GM18873 (cell line): ENCODE measurements around the gene AUTS2.

Experiments used
- ATAC-seq: cut with Tn5 transposase; IDR thresholded peaks from one replicate; pipeline ENCODE4 v1.9.1; 2021; ENCODE audit warnings: mild to moderate bottlenecking, moderate library complexity, moderate number of reproducible peaks; ENCODE audit not compliant: unreplicated experiment, low FRiP score

The AUTS2 gene

DNA sequence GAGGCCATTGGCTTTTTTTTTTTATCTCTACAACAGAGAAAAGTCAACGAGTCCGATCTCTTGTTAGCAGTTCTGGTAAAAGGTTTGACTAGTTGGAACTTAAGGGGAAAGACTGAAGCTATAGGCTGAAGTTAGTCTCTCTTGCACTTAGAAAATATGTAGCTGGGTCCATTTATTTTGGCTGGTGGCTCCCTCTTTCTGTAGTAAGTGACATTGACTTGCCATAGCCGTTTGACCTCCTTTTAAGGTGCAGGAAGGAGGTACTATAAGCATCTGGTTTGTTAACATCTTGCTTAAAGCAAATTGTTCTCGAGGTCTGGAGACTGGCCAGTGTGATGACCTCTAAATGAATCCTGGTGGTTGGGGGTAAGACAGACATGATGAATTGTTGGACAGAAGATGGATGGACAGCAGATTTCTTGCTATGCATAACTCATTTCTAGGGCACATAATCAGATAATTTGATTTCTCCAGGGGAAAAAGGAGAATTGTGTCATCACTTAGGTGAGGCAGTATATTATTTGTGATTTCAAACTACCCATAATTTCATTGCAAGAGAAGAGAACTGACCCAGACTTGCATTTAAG is 1177.4 kb downstream of the AUTS2 start:
- peak; percentile 48 for ATAC-seq

DNA sequence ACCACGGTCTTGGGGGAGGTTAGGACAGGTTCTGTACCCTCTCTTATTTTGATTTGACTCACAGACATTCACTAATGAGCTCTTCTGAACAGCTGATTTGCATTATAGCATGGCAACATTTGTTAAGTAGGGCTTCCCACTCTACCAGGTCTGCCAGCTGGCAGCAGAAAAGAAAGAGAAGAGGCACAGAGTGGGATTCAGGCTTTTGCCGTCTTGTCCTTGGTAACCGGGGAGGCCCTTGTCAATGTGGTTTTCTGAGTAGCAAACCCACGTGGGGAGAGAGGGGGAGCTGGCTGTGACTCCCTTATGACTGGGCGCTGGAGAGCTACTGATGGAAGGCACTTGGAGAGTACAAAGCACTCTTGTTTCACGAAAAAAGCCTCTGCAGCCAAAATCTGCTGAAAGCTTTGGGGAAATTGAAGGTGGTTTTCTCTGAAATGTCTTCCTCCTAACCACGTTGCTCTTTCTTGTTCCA is 1178.4 kb downstream of the AUTS2 start:
- ATAC-seq: no peak

DNA sequence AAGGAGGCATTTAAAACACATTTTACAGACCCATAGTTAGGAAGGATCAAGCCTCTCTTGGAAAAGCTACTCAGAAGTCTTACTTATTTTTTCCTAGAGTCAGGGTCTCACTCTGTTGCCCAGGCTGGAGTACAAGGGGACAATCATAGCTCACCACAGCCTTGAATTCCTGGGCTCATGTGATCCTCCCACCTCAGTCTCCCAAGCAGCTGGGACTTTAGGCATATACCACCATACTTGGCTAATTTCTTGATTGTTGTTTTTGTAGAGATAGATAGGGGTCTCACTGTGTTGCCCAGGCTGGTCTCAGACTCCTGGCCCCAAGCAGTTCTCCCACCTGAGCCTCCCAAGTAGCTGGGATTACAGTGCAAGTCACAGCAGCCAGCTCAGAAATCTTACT is 1179.0 kb downstream of the AUTS2 start:
- no peak for ATAC-seq

DNA sequence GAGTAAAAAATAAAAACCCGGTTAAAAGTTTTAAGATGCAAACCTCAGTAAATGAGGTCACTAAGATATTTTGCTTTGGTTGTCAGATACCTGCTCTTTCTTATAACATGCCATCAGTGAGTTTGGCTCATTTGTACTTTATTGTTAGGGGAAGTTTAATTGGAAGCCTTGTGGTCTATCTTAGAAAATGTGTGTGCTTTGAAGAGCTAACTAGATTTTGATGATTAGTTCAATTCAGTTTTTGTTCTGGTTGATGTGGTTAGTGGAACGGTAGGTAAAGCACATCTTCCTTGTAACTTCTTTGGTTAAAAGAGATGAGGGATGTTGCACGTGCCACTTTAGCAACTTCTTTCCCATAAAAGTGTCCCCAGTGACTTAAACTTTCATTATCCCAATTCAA is 1180.3 kb downstream of the AUTS2 start:
- ATAC-seq: no peak

DNA sequence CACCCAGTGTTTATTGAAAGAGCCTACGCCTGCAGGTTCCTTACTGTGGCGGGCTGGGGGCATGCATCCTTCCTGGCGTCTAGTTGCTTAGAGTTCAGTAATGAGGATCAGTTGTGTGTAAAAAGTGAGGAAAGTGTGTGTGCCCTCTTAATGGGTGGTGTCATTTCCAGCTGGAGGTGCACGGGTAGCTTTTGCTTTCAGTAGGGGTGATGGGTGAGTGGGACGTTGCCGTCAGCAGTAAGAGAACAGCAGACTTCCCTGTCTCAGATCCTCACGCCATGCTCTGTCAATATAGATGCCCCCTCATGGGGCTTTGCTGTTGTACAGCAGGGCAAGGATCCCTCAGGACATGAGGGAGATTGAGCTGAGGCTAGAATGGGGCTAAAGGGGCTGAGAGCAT is 1181.0 kb downstream of the AUTS2 start:
- no peak for ATAC-seq

DNA sequence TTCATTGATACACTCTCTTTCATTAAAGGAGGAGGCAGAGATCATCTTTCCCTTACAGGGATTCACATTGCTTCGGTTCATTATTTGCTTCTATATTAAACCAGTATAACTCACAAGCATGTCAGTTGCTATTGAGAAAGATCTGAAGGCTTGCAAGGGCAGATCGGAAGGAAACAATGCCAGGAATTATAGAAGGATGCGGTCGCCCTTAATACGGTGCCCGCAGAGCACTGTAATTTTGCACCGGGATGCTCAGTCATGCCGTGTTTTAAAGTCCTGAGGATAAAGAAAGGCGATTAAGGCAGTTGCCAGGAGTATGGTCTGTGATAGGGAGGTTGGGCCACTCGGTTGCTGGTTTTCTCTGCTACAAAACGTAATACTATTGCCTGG is 1183.6 kb downstream of the AUTS2 start:
- no peak for ATAC-seq

DNA sequence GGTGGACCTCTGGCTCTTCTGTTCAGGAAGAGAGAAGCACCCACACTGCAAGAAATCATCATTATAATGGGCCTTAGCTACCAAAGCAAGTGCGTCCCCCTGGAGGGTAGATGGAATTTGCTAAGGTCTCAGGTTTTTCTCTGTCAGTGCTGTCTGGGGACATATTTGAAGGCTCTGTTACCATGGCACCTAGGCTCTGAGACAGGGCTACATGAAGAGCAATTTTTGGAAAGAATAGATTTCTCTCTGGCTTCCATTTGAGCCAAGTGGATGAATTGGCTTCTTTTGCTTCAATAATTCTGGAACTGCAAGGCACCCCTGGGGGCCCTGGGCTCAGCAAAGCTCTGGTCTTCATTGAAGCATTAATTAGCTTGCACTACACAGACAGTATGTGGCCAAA is 1184.5 kb downstream of the AUTS2 start:
- no peak for ATAC-seq

DNA sequence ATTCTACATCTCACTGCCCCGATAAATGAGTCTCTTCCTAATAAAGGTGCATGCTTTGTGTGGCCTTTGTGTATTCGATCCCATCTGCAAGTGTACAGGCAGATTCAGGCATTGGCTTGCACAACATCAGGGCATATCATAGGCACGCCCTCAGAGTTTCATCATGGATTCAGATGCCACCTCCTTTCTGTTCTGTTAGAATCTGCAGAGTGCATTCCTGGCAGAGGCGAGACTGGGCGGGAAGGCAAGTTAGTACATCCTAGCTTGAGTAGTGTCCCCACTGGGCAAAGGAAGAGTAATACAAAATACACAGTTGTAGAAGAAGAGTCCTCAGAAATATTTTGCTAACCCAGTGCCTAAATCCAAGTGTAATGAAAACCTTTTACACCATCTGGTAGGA is 1187.2 kb downstream of the AUTS2 start:
- ATAC-seq: no peak

DNA sequence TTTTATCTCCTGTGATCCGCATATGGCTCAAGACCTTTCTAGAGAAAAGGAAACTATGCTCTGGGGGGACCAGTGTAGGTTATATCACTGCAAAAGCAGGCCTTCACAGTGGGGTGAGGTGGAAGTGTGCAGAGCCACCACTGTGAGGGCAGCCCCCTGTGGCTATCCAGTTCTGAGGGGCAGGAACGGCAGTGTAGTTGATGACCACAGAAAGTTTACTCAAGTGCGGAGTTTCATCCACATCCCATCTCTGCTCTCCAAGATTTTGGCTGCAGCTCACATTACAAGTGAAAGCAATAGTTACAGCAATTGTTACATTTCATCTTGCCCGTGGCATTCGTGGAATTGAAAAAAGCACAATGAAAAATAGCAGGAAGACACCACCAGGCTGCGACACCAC is 1187.8 kb downstream of the AUTS2 start:
- ATAC-seq: no peak

DNA sequence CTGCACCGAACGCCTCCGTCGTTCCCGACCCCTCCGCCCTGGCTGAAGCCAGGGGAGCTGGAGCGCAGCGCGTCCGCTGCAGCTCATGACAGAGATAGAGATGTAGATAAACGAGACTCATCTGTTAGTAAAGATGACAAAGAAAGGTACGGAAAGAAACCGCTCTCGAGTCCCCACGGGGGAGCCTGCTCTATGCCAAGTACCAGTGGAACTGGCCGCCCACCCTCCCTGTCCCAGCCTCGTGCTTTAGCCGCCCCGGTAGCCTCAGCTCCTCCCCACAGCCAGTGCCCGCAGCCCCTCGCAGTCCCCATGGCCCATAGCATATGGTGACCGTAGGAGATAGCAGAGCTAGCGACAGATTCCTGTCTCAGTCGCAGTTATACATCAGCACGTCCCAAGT is 1189.0 kb downstream of the AUTS2 start:
- no peak for ATAC-seq

DNA sequence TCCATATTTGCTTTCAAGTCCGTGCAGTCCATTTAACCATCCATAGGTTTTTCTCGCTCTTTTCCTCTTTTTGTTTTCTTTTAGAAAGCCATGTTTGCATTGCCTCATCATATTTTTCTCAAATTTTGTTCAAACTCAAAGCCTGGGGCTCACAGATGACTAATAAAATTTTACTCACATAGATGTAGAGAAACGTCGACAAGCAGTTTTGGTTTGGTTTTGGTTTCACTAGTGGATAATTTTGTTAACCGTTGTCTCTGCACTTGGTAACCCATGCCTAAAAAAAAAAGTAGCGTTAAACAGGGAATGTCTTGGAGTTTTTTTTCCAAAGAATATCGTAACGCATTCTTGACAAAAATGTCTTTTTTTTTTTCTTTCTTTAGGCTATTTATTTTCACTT is 1189.5 kb downstream of the AUTS2 start:
- ATAC-seq: no peak

DNA sequence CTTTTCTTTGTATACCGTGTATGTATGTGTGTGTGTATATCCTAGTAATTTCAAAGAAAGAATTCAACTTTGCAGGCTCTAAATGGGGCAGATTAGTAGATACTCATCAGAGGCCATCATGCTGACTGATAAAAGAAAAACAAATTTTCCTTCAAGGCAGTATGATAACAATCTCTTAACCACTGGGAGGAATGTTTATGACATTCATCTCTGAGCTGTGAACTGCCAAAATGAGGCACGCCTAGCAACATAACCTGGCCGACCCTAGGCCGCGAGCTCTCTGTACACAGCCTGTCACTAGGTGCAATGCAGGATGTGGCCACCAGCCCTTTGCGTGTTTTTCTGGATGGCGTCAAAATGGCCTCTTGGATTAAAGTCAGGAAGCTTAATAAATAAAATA is 1190.0 kb downstream of the AUTS2 start:
- no peak for ATAC-seq

DNA sequence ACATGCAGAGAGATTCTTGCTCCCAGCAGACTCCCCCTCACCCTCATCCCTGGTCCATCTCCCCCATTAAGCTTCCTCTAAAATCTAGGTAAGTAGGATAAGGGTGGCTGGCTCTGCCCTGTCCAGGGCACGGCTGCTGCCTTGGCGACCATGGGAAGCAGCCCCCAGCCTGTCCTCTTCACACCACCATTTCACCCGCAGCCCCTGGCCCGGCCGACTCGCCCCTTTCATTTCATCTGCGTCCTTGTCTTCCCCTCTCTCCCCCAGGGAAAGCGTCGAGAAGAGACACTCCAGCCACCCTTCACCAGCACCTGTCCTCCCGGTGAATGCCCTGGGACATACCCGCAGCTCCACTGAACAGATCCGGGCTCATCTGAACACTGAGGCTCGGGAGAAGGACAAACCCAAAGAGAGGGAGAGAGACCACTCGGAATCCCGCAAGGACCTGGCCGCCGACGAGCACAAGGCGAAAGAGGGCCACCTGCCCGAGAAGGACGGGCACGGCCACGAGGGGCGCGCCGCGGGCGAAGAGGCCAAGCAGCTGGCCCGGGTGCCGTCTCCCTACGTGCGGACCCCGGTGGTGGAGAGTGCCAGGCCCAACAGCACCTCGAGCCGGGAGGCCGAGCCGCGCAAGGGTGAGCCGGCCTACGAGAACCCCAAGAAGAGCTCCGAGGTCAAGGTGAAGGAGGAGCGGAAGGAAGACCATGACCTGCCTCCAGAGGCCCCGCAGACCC is 1191.4 kb downstream of the AUTS2 start:
- no peak for ATAC-seq

DNA sequence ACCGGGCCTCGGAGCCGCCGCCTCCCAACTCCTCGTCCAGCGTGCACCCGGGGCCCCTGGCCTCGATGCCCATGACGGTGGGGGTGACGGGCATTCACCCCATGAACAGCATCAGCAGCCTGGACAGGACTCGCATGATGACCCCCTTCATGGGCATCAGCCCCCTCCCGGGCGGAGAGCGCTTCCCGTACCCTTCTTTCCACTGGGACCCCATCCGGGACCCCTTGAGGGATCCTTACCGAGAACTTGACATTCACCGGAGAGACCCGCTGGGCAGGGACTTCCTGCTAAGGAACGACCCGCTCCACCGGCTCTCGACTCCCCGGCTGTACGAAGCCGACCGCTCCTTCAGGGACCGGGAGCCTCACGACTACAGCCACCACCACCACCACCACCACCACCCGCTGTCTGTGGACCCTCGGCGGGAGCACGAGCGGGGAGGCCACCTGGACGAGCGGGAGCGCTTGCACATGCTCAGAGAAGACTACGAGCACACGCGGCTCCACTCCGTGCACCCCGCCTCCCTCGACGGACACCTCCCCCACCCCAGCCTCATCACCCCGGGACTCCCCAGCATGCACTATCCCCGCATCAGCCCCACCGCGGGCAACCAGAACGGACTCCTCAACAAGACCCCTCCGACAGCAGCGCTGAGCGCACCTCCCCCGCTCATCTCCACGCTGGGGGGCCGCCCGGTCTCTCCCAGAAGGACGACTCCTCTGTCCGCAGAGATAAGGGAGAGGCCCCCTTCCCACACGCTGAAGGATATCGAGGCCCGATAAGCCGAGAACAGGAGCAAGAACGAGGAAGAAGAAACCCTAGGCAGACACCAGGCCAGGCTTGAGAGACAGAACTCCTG is 1192.2 kb downstream of the AUTS2 start:
- no peak for ATAC-seq

DNA sequence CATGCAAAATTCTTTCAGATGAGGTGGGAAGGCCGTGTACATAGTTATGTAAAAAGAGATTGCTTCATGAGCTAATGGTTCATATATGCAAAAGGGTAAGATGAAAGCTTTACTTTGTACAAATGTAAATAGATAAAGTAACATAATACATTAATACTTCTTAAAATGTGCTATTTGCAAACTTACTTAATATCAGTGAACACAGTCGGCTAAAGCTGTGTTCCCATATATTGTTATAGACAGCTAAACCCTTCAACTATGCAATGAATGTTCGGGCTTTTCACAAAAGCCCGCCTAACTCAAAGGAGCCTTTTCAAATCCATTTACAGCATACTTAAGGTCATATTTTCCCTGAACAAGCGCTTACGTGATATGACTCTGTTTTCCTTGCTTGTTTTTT is 1193.1 kb downstream of the AUTS2 start:
- no peak for ATAC-seq

DNA sequence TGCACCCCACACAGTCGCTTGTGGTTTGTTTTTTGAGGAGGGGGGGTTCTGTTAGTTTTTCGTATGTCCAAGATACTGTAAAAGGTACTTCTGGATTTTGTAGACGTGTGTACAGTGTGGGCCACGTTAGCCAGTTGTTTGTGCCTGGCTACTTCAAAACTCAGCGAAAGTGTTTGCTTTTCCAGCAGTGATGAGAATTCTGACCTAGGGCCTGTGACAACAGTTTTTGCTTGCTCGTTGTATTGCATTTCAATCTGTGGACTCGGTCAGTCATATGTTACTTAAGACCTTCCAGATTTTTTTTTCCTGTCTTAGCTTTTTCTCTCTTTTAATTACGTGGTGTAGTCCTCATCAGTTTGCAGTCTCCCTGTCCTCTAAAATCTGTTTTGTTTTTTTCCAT is 1194.8 kb downstream of the AUTS2 start:
- no peak for ATAC-seq

DNA sequence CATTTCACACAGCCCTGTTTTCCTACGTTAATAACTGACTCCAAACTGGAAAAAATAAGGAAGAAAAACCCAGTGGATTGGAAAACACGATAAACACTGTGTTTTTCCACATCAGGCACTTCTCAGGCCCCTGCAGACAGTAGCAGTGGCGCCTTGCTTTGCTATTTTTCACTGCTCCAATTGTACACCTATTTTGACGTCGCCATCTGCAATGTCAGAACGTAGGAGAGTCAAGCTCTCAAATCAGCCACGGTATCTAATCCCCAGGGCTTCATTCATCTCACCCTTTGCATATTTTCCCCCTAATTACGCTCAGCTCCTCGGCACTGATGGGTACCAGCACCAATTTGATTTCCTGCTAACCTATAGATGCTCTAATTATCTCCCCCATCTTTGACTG is 1195.5 kb downstream of the AUTS2 start:
- no peak for ATAC-seq

DNA sequence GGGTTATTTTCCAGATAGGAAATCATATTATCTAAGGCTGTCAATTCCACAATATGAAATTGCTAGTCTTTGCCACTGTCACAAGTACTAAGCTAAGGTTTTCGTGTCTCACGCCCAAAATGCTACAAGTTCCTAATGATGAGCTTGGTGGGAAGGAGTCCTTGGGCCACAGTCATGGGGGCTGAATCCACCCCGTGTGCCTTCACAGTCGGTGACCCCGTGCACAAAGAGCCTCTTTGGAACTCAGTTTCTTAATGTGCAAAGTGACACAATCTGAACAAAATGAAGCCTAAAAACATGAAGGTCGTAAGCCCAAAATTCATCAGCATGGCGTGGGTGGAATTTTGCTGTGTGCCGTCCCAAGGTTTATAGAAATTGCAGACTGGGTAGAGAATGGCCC is 1196.7 kb downstream of the AUTS2 start:
- ATAC-seq: no peak

DNA sequence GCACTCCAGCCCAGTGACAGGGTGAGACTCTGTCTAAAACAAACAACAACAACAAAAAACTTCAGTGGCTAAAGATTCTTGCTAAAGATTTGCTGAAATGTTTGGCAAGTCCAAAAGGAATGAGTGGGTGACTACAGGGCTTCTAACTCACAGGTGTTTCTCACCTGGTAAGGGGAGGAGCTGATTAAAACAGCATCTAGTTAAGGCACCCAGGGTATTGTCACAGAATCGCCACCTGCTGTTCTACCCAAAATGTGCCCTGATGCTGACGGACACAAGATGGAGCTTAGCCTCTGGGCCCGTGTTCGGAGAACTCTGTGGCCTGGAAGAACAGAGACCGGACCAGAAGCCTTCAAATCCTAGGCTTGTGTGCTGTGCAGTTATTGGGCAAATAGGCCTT is 1197.7 kb downstream of the AUTS2 start:
- ATAC-seq: no peak

DNA sequence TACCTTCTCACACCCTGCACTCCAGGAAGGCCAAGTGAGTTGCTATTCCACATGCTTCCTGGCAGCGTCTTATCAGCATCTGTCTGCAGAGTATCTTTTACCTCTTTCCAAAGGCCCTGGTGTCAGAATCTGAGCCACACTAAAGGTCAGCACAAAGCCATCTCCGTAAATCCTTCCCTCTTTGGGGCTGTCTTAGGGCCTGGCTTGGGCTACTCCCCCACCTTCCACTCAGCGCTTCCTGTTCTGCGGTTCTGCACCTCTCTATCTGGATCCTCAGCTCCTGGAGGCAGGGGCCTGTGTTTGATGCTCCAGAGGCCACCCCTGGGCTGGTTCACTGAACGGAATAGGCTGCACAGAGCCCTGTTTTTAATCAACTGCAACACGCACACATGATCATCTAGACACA is 1198.8 kb downstream of the AUTS2 start:
- no peak for ATAC-seq

DNA sequence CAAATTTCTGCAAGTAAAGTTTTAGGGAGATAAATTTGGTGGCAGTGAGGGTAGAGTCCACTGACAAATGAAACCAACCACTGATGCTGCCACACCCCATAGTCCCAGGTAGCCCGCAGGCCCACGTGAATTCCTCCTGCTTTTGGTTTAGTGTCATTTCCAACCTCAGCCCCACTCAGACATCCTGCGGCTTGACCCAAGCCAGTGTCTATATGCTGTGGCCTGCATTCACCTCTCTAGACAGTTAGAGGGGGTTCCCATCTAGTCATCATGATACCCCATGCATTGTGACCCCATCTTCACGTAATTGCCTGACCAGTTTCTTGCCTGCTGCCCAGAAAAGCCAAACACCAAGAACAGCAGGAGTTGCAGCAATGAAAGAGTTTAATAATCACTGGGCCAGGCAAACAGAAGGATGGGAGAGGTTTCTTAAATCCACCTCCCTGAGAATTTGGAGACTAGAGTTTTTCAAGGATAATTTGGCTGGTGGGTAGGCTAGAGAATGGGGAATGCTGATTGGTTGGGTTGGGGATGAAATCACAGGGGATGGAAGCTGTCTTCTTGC is 1201.6 kb downstream of the AUTS2 start:
- no peak for ATAC-seq
